ENCODE measurements around the gene DOCK2. TPM values are rescaled to one million over a fixed set of nuclear protein-coding genes. Genes with fewer than 3 reads are reported as not detected.
"Not testable (repeated sequence)": the region's sequence is repeated elsewhere in the genome, so short reads cannot be mapped to it uniquely, and the experiment has no call there.

DOCK2 gene
- total RNA-seq, 4 donors from 2014 or later, result 0.32 to 5.3 (median 2.7) TPM

DNA sequence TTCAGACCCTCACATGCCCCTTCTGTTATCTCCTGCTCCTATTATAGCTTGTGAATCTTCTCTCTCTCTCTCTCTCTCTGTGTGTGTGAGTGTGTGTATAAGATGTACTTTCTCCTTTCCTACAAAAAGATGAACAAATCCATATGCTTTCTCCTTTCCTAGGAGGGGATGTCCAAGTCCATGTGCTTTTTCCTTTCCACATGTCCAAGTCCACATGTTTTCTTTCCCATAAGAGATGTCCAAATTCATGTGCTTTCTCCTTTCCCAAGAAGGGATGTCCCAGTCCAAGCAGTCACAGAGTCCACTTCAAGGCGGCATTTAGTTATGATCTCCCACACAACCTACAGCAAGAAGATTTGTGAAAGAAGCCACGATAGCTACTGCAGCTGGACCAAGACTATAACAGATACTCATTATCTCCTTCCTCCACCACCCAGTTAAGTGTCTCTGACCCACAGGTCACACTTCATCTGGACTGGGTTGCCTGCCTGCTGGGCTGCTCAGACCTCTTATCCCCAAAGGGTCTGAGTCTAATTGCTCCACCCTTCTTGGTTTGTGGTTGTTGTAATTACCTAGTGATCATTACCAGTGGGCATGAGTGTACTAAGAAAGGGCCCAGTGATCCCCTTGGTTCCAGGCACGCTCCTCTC is 450.2 kb downstream of the DOCK2 start:
- in situ Hi-C loops (cut with MboI; ENCODE audit: low sequenced_read_pairs in 4 of 4), result no loop called here

DNA sequence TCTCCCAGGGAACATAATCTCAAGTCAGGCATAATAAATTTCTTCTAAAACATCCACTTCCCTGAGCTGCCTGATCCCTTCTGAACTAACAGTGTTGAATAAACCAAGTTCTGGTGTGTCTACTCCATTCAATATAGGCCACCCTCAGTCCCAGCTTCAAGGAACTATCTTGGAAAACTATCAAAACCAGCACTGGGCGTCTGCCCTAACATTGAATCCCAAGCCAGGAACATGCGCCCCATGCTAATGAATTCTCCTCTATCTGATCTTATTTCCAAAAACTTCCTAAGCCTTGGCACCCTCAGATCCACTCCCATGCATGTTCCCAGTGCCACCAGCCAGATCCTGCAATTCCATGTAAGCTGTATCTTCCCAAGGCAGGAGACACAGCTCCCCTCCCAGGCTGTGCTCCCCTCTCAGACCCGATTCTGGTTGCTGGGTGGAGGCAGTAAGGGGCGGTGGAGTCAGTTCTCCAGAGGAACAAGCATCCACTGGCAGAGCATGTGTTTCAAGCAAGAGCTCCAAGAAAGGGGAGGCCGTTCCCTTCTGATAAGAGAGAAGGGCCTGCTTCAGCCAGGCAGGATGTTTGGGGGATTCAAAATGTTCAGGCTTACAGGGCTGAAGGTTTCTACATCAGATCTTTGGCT is 455.5 kb downstream of the DOCK2 start:
- Histone ChIP-seq H3K27ac (no peak overlapping the region), H3K4me1 (no peaks in the 10 kb centered on the region), H3K27me3 (no peaks in the 10 kb centered on the region), H3K36me3 (no peaks in the 10 kb centered on the region), H3K9me3 (no peaks in the 10 kb centered on the region), H3K4me3 (no peak overlapping the region)
- ATAC-seq (no peak), DNase-seq (no peak)
- intact Hi-C loops (cut with DNase I; ENCODE audit: low total_unique reads), result no loop called here
- TF ChIP-seq, protein P1, sequence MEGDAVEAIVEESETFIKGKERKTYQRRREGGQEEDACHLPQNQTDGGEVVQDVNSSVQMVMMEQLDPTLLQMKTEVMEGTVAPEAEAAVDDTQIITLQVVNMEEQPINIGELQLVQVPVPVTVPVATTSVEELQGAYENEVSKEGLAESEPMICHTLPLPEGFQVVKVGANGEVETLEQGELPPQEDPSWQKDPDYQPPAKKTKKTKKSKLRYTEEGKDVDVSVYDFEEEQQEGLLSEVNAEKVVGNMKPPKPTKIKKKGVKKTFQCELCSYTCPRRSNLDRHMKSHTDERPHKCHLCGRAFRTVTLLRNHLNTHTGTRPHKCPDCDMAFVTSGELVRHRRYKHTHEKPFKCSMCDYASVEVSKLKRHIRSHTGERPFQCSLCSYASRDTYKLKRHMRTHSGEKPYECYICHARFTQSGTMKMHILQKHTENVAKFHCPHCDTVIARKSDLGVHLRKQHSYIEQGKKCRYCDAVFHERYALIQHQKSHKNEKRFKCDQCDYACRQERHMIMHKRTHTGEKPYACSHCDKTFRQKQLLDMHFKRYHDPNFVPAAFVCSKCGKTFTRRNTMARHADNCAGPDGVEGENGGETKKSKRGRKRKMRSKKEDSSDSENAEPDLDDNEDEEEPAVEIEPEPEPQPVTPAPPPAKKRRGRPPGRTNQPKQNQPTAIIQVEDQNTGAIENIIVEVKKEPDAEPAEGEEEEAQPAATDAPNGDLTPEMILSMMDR (IDR thresholded peaks at IDR 0.05 in 4 of 5, conservative IDR thresholded peaks at IDR 0.05 in 1 of 5), result no peak
- TF ChIP-seq POLR2A (IDR thresholded peaks at IDR 0.05), result no peak
- in situ Hi-C loops (cut with MboI; ENCODE audit: low sequenced_read_pairs in 4 of 4), result no loop called here

More for the DNA sequence above, 450.2 kb downstream of the DOCK2 start:
- intact Hi-C loops (cut with DNase I; ENCODE audit: low total_unique reads), result no loop called here
- Histone ChIP-seq H3K27me3 (no peaks in the 10 kb centered on the region), H3K4me1 (no peaks in the 10 kb centered on the region), H3K9me3 (no peaks in the 10 kb centered on the region), H3K36me3 (no peaks in the 10 kb centered on the region), H3K4me3 (no peak overlapping the region), H3K27ac (no peak overlapping the region)
- ATAC-seq (no peak), DNase-seq (no peak)
- TF ChIP-seq POLR2A (IDR thresholded peaks at IDR 0.05), result no peak
- TF ChIP-seq, protein P1 (IDR thresholded peaks at IDR 0.05 in 4 of 5, conservative IDR thresholded peaks at IDR 0.05 in 1 of 5), result no peak

DNA sequence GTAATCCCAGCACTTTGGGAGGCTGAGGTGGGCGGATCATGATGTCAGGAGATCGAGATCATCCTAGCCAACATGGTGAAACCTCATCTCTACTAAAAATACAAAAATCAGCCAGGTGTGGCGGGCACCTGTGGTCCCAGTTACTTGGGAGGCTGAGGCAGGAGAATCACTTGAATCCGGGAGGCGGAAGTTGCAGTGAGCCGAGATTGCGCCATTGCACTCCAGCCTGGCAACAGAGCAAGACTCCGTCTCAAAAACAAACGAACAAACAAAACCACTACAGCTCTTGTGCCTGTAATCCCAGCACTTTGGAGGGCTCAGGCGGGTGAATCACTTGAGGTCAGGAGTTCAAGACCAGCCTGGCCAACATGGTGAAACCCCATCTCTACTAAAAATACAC is 457.3 kb downstream of the DOCK2 start:
- DNase-seq; in situ Hi-C loops (cut with MboI; ENCODE audit: low sequenced_read_pairs in 4 of 4); H3K9me3 ChIP-seq; H3K27me3 ChIP-seq; H3K27ac ChIP-seq; H3K4me1 ChIP-seq; H3K4me3 ChIP-seq; intact Hi-C loops (cut with DNase I; ENCODE audit: low total_unique reads); ATAC-seq; H3K36me3 ChIP-seq: not testable (repeated sequence)

DNA sequence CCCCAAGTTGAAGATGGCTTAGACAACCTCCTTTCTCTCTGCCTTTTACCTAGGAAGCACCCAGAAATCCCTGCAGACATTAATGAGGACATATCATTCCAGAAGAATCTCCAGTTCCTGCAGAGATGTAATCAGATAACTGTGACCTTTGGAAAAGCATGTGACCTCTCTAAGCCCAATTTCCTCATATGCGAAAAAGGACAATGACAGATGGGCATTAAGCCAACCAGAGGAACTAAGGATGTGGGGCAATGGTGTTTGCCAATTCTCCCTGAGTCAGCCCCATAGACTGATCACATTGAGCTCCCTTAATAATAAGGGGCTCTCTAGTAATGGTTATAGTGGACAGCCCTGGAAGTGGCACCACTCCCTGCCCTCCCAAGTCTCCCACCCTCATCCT is 458.6 kb downstream of the DOCK2 start:
- Histone ChIP-seq H3K4me3 (no peak overlapping the region), H3K36me3 (no peaks in the 10 kb centered on the region), H3K27me3 (no peaks in the 10 kb centered on the region), H3K27ac (no peak overlapping the region), H3K9me3 (no peaks in the 10 kb centered on the region), H3K4me1 (no peaks in the 10 kb centered on the region)
- intact Hi-C loops (cut with DNase I; ENCODE audit: low total_unique reads) (no loop called here), in situ Hi-C loops (cut with MboI; ENCODE audit: low sequenced_read_pairs in 4 of 4) (no loop called here)
- no peak for DNase-seq
- no peak for TF ChIP-seq POLR2A (IDR thresholded peaks at IDR 0.05)
- TF ChIP-seq, protein P1 (IDR thresholded peaks at IDR 0.05 in 4 of 5, conservative IDR thresholded peaks at IDR 0.05 in 1 of 5), result no peak
- ATAC-seq, result no peak

DNA sequence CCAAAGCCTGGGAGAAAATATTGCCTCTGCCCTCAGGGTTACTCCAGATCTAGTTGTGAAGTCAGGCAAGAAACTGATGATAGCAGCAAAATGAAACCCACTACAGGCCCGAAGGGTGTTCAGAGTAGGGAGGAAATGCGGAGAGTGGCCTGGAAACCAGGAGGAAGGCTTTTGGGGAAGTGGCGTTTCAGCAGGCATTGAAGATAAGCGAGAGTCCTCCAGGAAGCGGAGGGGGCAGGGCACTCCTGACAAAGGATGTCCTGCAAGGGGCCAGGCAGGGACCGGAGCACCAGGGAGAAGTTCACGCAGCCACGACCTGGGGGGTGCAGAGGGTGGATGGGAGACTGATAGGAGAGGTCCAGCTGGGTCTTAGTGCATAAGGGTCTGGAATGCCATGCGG is 460.9 kb downstream of the DOCK2 start:
- Histone ChIP-seq H3K27ac (no peak overlapping the region), H3K9me3 (no peaks in the 10 kb centered on the region), H3K4me3 (no peak overlapping the region), H3K36me3 (no peaks in the 10 kb centered on the region), H3K4me1 (no peaks in the 10 kb centered on the region), H3K27me3 (no peaks in the 10 kb centered on the region)
- ATAC-seq (no peak), DNase-seq (peak in 1 of 2 donors; percentile 14)
- TF ChIP-seq, protein P1 (IDR thresholded peaks at IDR 0.05 in 4 of 5, conservative IDR thresholded peaks at IDR 0.05 in 1 of 5), result no peak
- TF ChIP-seq POLR2A (IDR thresholded peaks at IDR 0.05), result no peak
- in situ Hi-C loops (cut with MboI; ENCODE audit: low sequenced_read_pairs in 4 of 4), result no loop called here
- intact Hi-C loops (cut with DNase I; ENCODE audit: low total_unique reads), result no loop called here
